Ectodermal cell (in vitro differentiated cells): ENCODE data around the gene ASIC5.
"Not testable (repeated sequence)": the region's sequence is repeated elsewhere in the genome, so short reads cannot be mapped to it uniquely, and the experiment has no call there.

Experiments used
- H3K27ac ChIP-seq: 2 replicates; pipeline ENCODE4 v1.7.0; 2013; ENCODE audit warnings: mild to moderate bottlenecking, low read depth, low read length; ENCODE audit not compliant: insufficient read depth, poor library complexity, severe bottlenecking
- H3K27me3 ChIP-seq: 2 replicates; pipeline ENCODE4 v1.7.0; 2013; ENCODE audit warnings: mild to moderate bottlenecking, low read length; ENCODE audit not compliant: insufficient read depth, control insufficient read depth, poor library complexity, severe bottlenecking
- H3K36me3 ChIP-seq: one replicate; pipeline ENCODE4 v1.7.0; 2013; ENCODE audit warnings: low read length; ENCODE audit not compliant: control insufficient read depth, insufficient read depth
- H3K4me1 ChIP-seq: one replicate; pipeline ENCODE4 v1.7.0; 2013; ENCODE audit warnings: low read length; ENCODE audit not compliant: control insufficient read depth, insufficient read depth
- H3K4me3 ChIP-seq: 2 replicates; pipeline ENCODE4 v1.7.0; 2013; ENCODE audit warnings: low read depth, low read length, control low read depth; ENCODE audit not compliant: insufficient read depth
- H3K9me3 ChIP-seq: 2 replicates; pipeline ENCODE4 v1.7.0; 2013; ENCODE audit warnings: mild to moderate bottlenecking, low read length, moderate library complexity; ENCODE audit not compliant: control insufficient read depth
- WGBS, 2 experiments: methylation state at CpG; one replicate each; pipeline ENCODE4 v1.1.7; 2013; ENCODE audit warnings: missing lambda C conversion rate in 2 of 2; 5-methylcytosine and 5-hydroxymethylcytosine counted together

The ASIC5 gene

DNA sequence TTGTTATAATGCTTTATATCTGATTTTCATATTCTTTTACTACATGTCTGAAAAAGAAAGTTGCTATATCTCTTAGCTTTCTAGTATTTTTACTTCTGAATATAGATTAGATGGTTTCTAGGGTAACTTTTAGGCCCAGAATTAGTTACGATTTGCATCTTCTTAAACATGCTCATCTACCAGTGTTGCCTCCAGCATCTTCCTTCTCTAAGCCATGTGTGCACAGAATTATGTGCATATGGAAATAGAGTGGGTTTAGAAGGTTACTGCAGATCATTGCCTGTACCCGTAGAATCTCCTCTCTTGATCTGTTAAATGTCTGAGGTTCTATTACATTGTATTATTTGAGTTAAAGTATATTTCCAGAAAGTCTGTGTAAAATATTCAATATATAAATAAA is 34.9 kb upstream of the ASIC5 start:
- Histone ChIP-seq H3K4me3 (no peak overlapping the region), H3K27me3 (no peaks in the 10 kb centered on the region), H3K27ac (no peak overlapping the region), H3K9me3 (no peaks in the 10 kb centered on the region), H3K4me1 (no peaks in the 10 kb centered on the region), H3K36me3 (no peaks in the 10 kb centered on the region)
- 86 to 100% methylated on average over 1 to 2 of the region's 2 CpGs for WGBS, 2 experiments

DNA sequence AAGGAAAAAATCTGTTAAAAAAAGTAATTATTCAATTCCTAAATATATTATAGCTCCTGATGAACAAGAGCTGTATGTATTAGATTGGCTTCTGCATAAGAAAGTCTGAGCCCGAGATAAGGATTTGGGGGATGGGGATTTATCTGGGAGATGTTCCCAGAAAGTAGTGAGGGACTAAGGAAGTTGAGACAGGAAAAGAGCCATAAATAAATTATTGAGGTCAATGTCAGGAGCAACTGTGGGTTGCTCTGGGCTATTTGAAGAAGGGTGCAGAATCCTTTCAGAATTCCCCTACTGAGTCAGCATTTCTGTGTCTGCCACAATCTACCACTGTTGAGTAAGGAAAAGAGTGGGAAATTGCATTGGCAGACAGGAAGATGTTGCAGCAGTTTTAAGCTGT is 34.3 kb upstream of the ASIC5 start:
- Histone ChIP-seq H3K27me3 (no peaks in the 10 kb centered on the region), H3K4me1 (no peaks in the 10 kb centered on the region), H3K36me3 (no peaks in the 10 kb centered on the region), H3K9me3 (no peaks in the 10 kb centered on the region), H3K27ac (no peak overlapping the region), H3K4me3 (no peak overlapping the region)
- 91 to 95% methylated on average over 1 of the region's 1 CpG for WGBS, 2 experiments

DNA sequence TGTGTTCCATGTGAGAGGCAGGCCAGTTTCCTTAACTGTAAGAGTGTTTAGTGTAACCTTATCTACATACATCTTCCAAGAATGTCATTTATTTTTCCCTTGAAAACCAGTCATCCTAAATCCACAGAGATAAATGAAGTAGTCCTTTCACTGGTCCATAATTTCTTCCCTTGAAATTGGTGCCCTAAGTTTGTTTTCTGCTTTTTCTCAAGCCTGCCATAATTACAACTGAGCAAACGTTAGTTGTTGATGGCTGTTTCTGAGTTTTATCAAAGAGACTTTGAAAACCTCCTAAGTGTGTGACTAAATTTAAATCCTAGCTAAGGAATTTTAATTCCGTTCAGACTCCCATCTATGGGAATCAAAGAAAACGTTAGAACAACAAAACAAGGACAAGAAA is 33.8 kb upstream of the ASIC5 start:
- WGBS, 2 experiments = 95% methylated on average over 2 of the region's 3 CpGs; no CpG with 5 or more reads in 1 of the 2 experiments
- Histone ChIP-seq H3K27me3 (no peaks in the 10 kb centered on the region), H3K36me3 (no peaks in the 10 kb centered on the region), H3K4me3 (no peak overlapping the region), H3K27ac (no peak overlapping the region), H3K4me1 (no peaks in the 10 kb centered on the region), H3K9me3 (no peaks in the 10 kb centered on the region)

DNA sequence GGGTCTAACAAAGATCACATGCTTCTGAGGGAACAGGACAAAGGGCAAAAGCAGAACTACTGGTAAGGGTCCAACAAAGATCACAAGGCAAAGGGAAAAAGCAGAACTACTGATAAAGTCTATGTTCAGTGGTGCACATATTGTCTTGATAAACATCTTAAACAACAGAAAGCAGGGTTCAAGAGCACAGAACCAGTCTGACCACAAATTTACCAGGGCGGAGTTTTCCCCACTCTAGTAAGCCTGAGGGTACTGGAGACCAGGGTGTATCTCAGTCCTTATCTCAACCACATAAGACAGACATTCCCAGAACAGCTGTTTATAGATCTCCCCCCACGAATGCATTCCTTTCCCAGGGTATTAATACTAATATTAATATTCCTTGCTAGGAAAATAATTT is 32.3 kb upstream of the ASIC5 start:
- 89 to 90% methylated on average over 1 to 2 of the region's 2 CpGs for WGBS, 2 experiments
- not testable (repeated sequence) for H3K9me3 ChIP-seq

DNA sequence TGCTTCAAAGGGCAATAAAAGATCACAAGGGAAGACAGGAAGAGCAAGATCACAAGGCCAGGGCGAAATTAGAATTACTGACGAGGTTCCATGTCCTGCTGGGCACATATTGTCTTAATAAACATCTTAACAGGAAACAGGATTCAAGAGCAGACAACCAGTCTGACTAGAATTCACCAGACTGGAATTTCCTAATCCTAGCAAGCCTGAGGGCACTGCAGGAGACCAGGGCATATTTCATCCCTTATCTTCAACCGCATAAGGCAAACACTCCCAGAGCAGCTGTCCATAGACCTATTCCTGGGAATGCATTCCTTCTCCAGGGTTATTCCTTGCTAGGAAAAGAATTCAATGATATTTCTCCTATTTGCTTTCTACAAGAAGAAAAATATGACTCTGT is 25.0 kb upstream of the ASIC5 start:
- no peaks in the 10 kb centered on the region for H3K4me1 ChIP-seq
- H3K27ac ChIP-seq = no peak overlapping the region
- no peak overlapping the region for H3K4me3 ChIP-seq
- WGBS, 2 experiments = 91 to 96% methylated on average over 3 of the region's 3 CpGs
- H3K9me3 ChIP-seq = no peaks in the 10 kb centered on the region
- H3K27me3 ChIP-seq = no peaks in the 10 kb centered on the region
- no peaks in the 10 kb centered on the region for H3K36me3 ChIP-seq

More for the DNA sequence above, 32.3 kb upstream of the ASIC5 start:
- not testable (repeated sequence) for H3K4me1 ChIP-seq, H3K36me3 ChIP-seq, H3K4me3 ChIP-seq, H3K27ac ChIP-seq, H3K27me3 ChIP-seq

DNA sequence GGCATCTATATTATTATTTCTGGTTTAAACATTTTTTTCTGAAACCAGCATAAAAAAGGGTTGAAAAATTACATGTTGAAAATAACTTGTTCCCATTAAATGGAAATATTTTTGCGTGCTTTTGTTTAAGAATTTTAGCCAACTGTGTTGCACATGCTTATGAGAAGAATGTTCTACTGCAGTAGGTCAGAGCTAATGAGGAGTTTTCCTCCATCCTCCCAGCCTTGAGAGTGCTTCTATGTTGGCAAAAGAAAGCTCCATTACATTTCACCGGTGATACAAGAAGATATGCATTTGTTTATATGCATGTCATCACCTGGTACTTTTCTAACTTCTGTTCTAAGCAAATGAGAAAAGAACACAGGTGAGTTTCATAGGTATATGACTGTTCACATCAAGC is 23.9 kb upstream of the ASIC5 start:
- no peak overlapping the region for H3K27ac ChIP-seq
- H3K27me3 ChIP-seq = no peaks in the 10 kb centered on the region
- WGBS, 2 experiments = 94 to 100% methylated on average over 2 of the region's 2 CpGs
- H3K9me3 ChIP-seq = no peaks in the 10 kb centered on the region
- no peak overlapping the region for H3K4me3 ChIP-seq
- no peaks in the 10 kb centered on the region for H3K36me3 ChIP-seq
- no peaks in the 10 kb centered on the region for H3K4me1 ChIP-seq

DNA sequence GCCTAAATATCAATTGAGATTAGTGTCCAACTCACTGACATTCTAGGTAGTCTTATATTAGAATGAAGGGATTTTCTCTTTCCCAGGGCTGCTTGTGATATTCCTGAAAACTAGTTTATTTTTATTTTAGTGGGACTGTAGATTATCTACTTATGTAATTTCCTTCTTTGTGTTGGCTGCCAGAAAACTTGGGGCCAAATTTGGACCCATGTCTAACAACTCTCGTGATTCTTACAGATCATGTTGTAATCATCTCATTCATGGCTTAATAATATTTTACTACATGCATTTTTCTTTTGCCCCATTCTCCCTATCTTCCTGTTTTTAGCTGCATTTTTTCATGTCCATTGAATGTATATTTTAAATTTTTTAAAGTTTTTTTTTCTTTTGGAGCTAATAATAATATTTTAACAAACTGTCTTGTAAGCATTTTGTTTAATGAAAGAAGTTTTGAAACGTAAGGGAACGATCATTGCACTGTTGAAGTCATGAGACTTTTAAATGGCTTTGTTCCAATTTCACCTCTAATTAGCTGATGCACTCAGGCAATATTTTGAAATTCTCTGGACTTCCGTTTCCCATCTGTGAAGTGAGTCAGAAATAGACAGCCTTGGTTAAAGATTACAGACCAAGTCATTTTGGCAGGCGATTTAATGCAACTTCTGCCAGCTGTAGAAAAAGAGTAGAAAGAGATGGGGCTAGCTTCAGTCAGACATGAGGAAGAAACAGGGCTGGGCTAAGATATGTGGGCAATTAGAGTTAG is 23.1 kb upstream of the ASIC5 start:
- no peaks in the 10 kb centered on the region for H3K4me1 ChIP-seq
- no peak overlapping the region for H3K27ac ChIP-seq
- 69 to 74% methylated on average over 5 of the region's 5 CpGs for WGBS, 2 experiments
- no peaks in the 10 kb centered on the region for H3K36me3 ChIP-seq
- H3K4me3 ChIP-seq = no peak overlapping the region
- no peaks in the 10 kb centered on the region for H3K9me3 ChIP-seq
- H3K27me3 ChIP-seq = no peaks in the 10 kb centered on the region

DNA sequence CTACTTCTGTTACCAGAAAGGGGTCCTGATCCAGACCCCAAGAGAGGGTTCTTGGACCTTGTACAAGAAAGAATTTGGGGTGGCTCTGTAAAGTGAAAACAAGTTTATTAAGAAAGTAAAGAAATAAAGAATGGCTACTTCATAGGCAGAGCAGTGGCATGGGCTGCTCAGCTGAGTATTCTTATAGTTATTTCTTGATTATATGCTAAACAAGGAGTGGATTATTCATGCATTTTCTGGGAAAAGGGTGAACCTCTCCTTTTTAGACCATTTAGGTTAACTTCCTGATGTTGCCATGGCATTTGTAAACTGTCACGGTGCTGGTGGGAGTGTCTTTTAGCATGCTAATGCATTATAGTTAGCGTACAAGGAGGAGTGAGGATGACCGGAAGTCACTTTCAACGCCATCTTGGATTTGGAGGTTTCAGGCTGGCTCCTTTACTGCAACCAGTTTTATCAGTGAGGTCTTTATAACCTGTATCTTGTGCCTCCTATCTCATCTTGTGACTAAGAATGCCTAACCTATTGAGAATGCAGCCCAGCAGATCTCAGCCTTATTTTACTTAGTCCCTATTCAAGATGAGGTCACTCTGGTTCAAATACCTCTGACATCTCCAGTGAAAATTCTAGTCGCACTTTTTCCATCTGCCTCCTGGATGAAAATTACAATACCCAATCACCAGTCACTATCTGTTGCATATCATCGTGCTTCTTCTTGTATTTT is 21.9 kb upstream of the ASIC5 start:
- H3K27me3 ChIP-seq = no peaks in the 10 kb centered on the region
- no peak overlapping the region for H3K27ac ChIP-seq
- H3K4me1 ChIP-seq = no peaks in the 10 kb centered on the region
- H3K4me3 ChIP-seq = no peak overlapping the region
- no peaks in the 10 kb centered on the region for H3K36me3 ChIP-seq
- no peaks in the 10 kb centered on the region for H3K9me3 ChIP-seq
- 68 to 69% methylated on average over 4 of the region's 6 CpGs for WGBS, 2 experiments

DNA sequence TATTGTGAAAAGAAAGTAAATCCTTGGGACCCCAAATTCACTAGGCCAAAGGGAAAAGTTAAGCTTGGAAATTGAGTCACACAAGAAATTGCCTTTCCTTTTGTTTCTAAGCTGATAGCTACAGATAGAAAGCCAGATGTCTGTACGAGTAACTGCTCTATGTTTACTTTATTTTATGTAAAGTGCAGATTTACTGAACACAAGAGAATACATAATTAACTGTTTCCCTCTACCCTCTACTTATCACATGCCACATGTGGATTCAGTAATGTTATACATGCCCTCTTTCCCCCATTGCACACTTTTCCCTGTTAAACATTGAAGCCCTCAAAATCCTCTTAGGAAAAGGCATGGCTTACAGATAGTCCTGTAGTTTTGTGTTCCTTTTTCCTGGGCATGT is 21.0 kb upstream of the ASIC5 start:
- Histone ChIP-seq H3K9me3 (no peaks in the 10 kb centered on the region), H3K4me3 (no peak overlapping the region), H3K27ac (no peak overlapping the region), H3K36me3 (no peaks in the 10 kb centered on the region), H3K27me3 (no peaks in the 10 kb centered on the region), H3K4me1 (no peaks in the 10 kb centered on the region)
- 100% methylated on average over 1 of the region's 1 CpG; no CpG with 5 or more reads in 1 of the 2 experiments for WGBS, 2 experiments

DNA sequence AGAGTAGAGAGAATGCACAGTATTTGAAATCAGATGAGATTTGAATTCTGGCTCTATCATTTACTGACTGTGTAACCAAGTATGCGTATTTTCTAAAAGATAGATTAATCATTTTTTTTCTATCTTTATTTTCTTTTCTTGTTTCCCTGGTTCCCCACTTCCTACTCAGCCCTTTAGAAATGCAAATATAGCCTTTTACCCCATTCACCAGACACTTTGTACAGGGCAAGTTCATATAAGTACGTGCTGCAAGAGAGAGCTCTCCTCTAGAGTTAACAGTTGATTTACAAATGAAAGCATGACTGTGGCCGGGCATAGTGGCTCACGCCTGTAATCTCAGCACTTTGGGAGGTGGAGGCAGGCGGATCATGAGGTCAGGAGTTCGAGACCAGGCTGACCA is 19.6 kb upstream of the ASIC5 start:
- Histone ChIP-seq H3K27me3 (no peaks in the 10 kb centered on the region), H3K4me1 (no peaks in the 10 kb centered on the region), H3K4me3 (no peak overlapping the region), H3K36me3 (no peaks in the 10 kb centered on the region), H3K27ac (no peak overlapping the region), H3K9me3 (no peaks in the 10 kb centered on the region)
- WGBS, 2 experiments = 72 to 74% methylated on average over 6 of the region's 6 CpGs
